WTC11 (cell line): Measurements from ENCODE around the gene LRR1. TPM values are rescaled to one million over a fixed set of nuclear protein-coding genes. Genes with fewer than 3 reads are reported as not detected.
"Not testable (repeated sequence)": the region's sequence is repeated elsewhere in the genome, so short reads cannot be mapped to it uniquely, and the experiment has no call there.

Source experiments
- ATAC-seq: fragments of 200-7000 bp; cut with Tn5 transposase; 2 replicates; pipeline ENCODE4 v1.10.0; 2021; ENCODE audit warnings: mild to moderate bottlenecking, moderate library complexity
- CTCF ChIA-PET: fragments of 300-600 bp; sonication (Branson Sonifier 250); formaldehyde crosslinking; loops from one replicate; lab custom pipeline; 2021; ENCODE audit warnings: antibody characterized with exemption; lab: Charles Lee
- POLR2A ChIA-PET: fragments of 350-600 bp; sonication (Branson Sonifier 250); formaldehyde crosslinking; loops from one replicate; lab custom pipeline; 2021; ENCODE audit warnings: antibody characterized with exemption; lab: Charles Lee
- DNase-seq: peaks from one replicate; pipeline ENCODE4 v3.0.0; 2021; ENCODE audit warnings: low spot score
- H3K27ac Mint-ChIP-seq: 2 replicates; pipeline ENCODE4 v1.8.0; 2021; ENCODE audit warnings: mixed read lengths
- H3K27me3 Mint-ChIP-seq: 2 replicates; pipeline ENCODE4 v1.8.0; 2021; ENCODE audit warnings: low read depth, mild to moderate bottlenecking, moderate library complexity, mixed read lengths
- H3K36me3 Mint-ChIP-seq: 2 replicates; pipeline ENCODE4 v1.8.0; 2021; ENCODE audit warnings: mixed read lengths
- H3K4me1 Mint-ChIP-seq: 2 replicates; pipeline ENCODE4 v1.8.0; 2022; ENCODE audit warnings: mixed read lengths
- H3K4me3 Mint-ChIP-seq: 2 replicates; pipeline ENCODE4 v1.8.0; 2021; ENCODE audit warnings: mild to moderate bottlenecking, moderate library complexity, mixed read lengths
- H3K9me3 Mint-ChIP-seq: 2 replicates; pipeline ENCODE4 v1.8.0; 2021; ENCODE audit warnings: mixed read lengths
- CREB1 ChIP-seq: sonication (generic); formaldehyde crosslinking; IDR thresholded peaks from 2 replicates; pipeline ENCODE4 v1.8.0; 2023; ENCODE audit warnings: mild to moderate bottlenecking, missing genetic modification reagents
- GTF2I ChIP-seq: fragments of 250-450 bp; sonication (Bioruptor Pico); conservative IDR thresholded peaks from 2 replicates; pipeline ENCODE4 v1.4.0; 2021; ENCODE audit warnings: mild to moderate bottlenecking
- IRF2 ChIP-seq: sonication (generic); formaldehyde crosslinking; IDR thresholded peaks from 2 replicates; pipeline ENCODE4 v1.8.0; 2022; ENCODE audit warnings: low read depth, missing genetic modification reagents, borderline replicate concordance
- KAT7 ChIP-seq: sonication (generic); formaldehyde crosslinking; IDR thresholded peaks from 2 replicates; pipeline ENCODE4 v1.8.1; 2023; ENCODE audit warnings: missing genetic modification reagents, mild to moderate bottlenecking, borderline replicate concordance
- MYBL2 ChIP-seq: sonication (generic); formaldehyde crosslinking; IDR thresholded peaks from 2 replicates; pipeline ENCODE4 v1.8.1; 2023; ENCODE audit warnings: mild to moderate bottlenecking, moderate library complexity, missing genetic modification reagents
- NFATC4 ChIP-seq: fragments of 250-450 bp; sonication (Bioruptor Pico); IDR thresholded peaks from 2 replicates; pipeline ENCODE4 v1.9.0; 2021; ENCODE audit warnings: mild to moderate bottlenecking
- NFYB ChIP-seq: sonication (generic); formaldehyde crosslinking; conservative IDR thresholded peaks from 2 replicates; pipeline ENCODE4 v1.8.0; 2022; ENCODE audit warnings: low read depth, missing genetic modification reagents
- SMAD3 ChIP-seq: sonication (generic); formaldehyde crosslinking; IDR thresholded peaks from 2 replicates; pipeline ENCODE4 v1.8.0; 2022; ENCODE audit warnings: missing genetic modification reagents, mild to moderate bottlenecking, borderline replicate concordance
- TCF7 ChIP-seq: sonication (generic); formaldehyde crosslinking; IDR thresholded peaks from 2 replicates; pipeline ENCODE4 v1.8.0; 2022; ENCODE audit warnings: mild to moderate bottlenecking, low read depth, missing genetic modification reagents, moderate library complexity
- ZNF121 ChIP-seq: sonication (generic); formaldehyde crosslinking; IDR thresholded peaks from 2 replicates; pipeline ENCODE4 v1.8.0; 2023; ENCODE audit warnings: missing genetic modification reagents
- ZNF138 ChIP-seq: sonication (generic); formaldehyde crosslinking; conservative IDR thresholded peaks from 2 replicates; pipeline ENCODE4 v1.8.1; 2022; ENCODE audit warnings: mild to moderate bottlenecking, moderate library complexity, missing genetic modification reagents
- ZNF263 ChIP-seq: sonication (generic); formaldehyde crosslinking; IDR thresholded peaks from 2 replicates; pipeline ENCODE4 v1.8.1; 2022; ENCODE audit warnings: low read depth, mild to moderate bottlenecking, moderate library complexity, missing genetic modification reagents
- ZNF416 ChIP-seq: fragments of 250-450 bp; sonication (Bioruptor Pico); IDR thresholded peaks from 2 replicates; pipeline ENCODE4 v1.9.0; 2021; ENCODE audit warnings: mild to moderate bottlenecking, inconsistent platforms
- ZNF423 ChIP-seq: fragments of 250-450 bp; sonication (Bioruptor Pico); IDR thresholded peaks from 2 replicates; pipeline ENCODE4 v2.1.2; 2022; ENCODE audit warnings: mild to moderate bottlenecking, moderate library complexity
- total RNA-seq: library from RNA; stranded (reverse); gene quantifications from 3 replicates; pipeline ENCODE4 v1.2.3, GENCODE V29; 2021
- TF ChIP-seq, protein P1 (sequence below): fragments of 250-450 bp; sonication (Bioruptor Pico); IDR thresholded peaks from 2 replicates; pipeline ENCODE4 v1.9.0; 2021; ENCODE audit warnings: mild to moderate bottlenecking
- TF ChIP-seq, protein P2 (sequence below): sonication (generic); formaldehyde crosslinking; IDR thresholded peaks from 2 replicates; pipeline ENCODE4 v1.8.0; 2022; ENCODE audit warnings: missing genetic modification reagents
- TF ChIP-seq, protein P3 (sequence below): sonication (generic); formaldehyde crosslinking; IDR thresholded peaks from 2 replicates; pipeline ENCODE4 v1.8.0; 2022; ENCODE audit warnings: mild to moderate bottlenecking, missing genetic modification reagents

LRR1 gene
- total RNA-seq, 1 experiment from 2014 or later, result 42.6 TPM

GRCh38 chr14:49617852-49618519, 19.2 kb downstream of the LRR1 start (continued):
- TF ChIP-seq NFATC4 (CRISPR knock-in tag), result no peak

DNA sequence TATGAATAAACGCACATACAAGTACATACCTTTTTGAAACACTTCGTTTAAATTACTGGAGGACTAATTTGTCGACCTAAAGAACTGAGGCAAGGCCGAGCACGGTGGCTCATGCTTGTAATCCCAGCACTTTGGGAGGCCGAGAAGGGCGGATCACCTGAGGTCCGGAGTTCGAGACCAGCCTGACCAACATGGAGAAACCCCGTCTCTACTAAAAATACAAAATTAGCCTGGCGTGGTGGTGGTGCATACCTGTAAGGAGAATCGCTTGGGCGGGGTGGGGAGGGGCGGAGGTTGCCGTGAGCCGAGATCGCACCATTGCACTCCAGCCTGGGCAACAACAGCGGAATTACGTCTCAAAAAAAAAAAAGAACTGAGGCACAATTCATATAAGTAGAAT, 20.5 kb downstream of the LRR1 start:
- not testable (repeated sequence) for DNase-seq, ATAC-seq, H3K27me3 Mint-ChIP-seq, H3K9me3 Mint-ChIP-seq
- Mint-ChIP-seq H3K36me3 (peaks cover 21% of the 10 kb centered on the region), H3K27ac (peak overlapping the region; percentile 98; the same call in 1 of the 2 replicates), H3K4me1 (peaks cover 23% of the 10 kb centered on the region), H3K4me3 (peak overlapping the region; percentile 98)
- ChIA-PET CTCF (interaction anchor here (2.0 kb wide), 1 partner anchor 158 kb away, joined by 8 read pairs; no protein-coding TSS in a partner anchor), POLR2A (interaction anchor here (2.6 to 2.9 kb wide), 2 partner anchors 20 to 149 kb away, joined by 21 to 25 read pairs; partner anchors contain the start of genes KLHDC2 and LRR1)

DNA sequence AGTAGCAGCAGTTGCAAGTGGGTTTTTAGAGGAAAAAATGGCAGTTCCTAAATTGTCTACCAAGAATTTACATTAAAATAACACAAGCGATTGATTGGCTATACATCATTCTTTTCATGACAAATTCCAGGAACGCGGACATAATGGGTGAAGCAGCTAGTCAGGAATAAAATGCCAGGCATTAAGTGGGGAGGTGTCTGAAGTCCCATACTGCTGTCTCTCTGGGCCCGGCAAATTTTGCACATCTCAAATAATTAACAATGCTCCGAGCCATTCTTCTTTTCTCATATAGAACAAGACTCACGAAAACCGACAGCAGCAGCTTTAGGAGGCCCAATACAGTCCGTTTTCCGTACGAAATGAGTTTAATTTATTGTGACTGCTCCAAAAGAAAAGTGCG, 21.0 kb downstream of the LRR1 start:
- ATAC-seq, result no peak
- POLR2A ChIA-PET, result interaction anchor here (1.0 to 2.9 kb wide), 7 partner anchors 10 to 242 kb away, joined by 5 to 39 read pairs (median 21); partner anchors contain the start of genes DNAAF2, KLHDC2, LRR1 and RPS29
- H3K36me3 Mint-ChIP-seq, result peaks cover 18% of the 10 kb centered on the region
- CTCF ChIA-PET, result interaction anchor here (0.6 to 3.7 kb wide), 11 partner anchors 10 to 1241 kb away, joined by 3 to 24 read pairs (median 4); partner anchors contain the start of genes KLHDC2, NEMF and RPS29
- H3K4me3 Mint-ChIP-seq, result peak overlapping the region; percentile 98
- no peak for TF ChIP-seq ZNF138 (CRISPR knock-in tag)
- no peak for TF ChIP-seq ZNF423 (CRISPR knock-in tag)
- no peak for TF ChIP-seq IRF2 (CRISPR knock-in tag)
- TF ChIP-seq ZNF416 (CRISPR knock-in tag), result no peak
- TF ChIP-seq ZNF263 (CRISPR knock-in tag), result no peak
- H3K9me3 Mint-ChIP-seq, result no peaks in the 10 kb centered on the region
- no peak for DNase-seq
- no peaks in the 10 kb centered on the region for H3K27me3 Mint-ChIP-seq
- peaks cover 23% of the 10 kb centered on the region for H3K4me1 Mint-ChIP-seq
- H3K27ac Mint-ChIP-seq, result peak overlapping the region; percentile 98

GRCh38 chr14:49620182-49621113, 21.7 kb downstream of the LRR1 start, which contains the start of the genes MGAT2 and RPL36AL:
Gene MGAT2, plus strand, starts transcription at chr14:49620799. Its CDS starts 470 bp downstream, at chr14:49621269.
Gene RPL36AL, minus strand, starts transcription at chr14:49620626. Its CDS starts 1,522 bp downstream, at chr14:49619104.
- Mint-ChIP-seq H3K27ac (peak within 1 kb of the TSS; percentile 98), H3K36me3 (peaks cover 22% of the 10 kb centered on the region), H3K27me3 (no peaks in the 10 kb centered on the region), H3K4me1 (peaks cover 23% of the 10 kb centered on the region), H3K4me3 (peak within 1 kb of the TSS; percentile 98), H3K9me3 (no peaks in the 10 kb centered on the region)
- ChIA-PET POLR2A (interaction anchor here (0.6 to 2.9 kb wide), 12 partner anchors 9 to 241 kb away, joined by 3 to 39 read pairs (median 6); partner anchors contain the start of genes DNAAF2, KLHDC1, KLHDC2 and LRR1), CTCF (interaction anchor here (0.6 to 3.7 kb wide), 15 partner anchors 8 to 1240 kb away, joined by 3 to 24 read pairs (median 4); partner anchors contain the start of genes KLHDC2, LRR1, NEMF and RPS29)
- ATAC-seq, result peak; percentile 98
- DNase-seq, result peak; percentile 99
- TF ChIP-seq NFATC4 (CRISPR knock-in tag) (no peak), CREB1 (CRISPR knock-in tag) (no peak), MYBL2 (CRISPR knock-in tag) (peak; percentile 85), ZNF121 (CRISPR knock-in tag) (no peak), SMAD3 (CRISPR knock-in tag) (peak; percentile 4; the same call in 1 of the 2 replicates), NFYB (CRISPR knock-in tag) (peak; percentile 94), GTF2I (no peak), KAT7 (CRISPR knock-in tag) (no peak; the same call in 1 of the 2 replicates), TCF7 (CRISPR knock-in tag) (no peak)
- TF ChIP-seq, protein P1, sequence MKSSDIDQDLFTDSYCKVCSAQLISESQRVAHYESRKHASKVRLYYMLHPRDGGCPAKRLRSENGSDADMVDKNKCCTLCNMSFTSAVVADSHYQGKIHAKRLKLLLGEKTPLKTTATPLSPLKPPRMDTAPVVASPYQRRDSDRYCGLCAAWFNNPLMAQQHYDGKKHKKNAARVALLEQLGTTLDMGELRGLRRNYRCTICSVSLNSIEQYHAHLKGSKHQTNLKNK, result no peak
- TF ChIP-seq, protein P2, sequence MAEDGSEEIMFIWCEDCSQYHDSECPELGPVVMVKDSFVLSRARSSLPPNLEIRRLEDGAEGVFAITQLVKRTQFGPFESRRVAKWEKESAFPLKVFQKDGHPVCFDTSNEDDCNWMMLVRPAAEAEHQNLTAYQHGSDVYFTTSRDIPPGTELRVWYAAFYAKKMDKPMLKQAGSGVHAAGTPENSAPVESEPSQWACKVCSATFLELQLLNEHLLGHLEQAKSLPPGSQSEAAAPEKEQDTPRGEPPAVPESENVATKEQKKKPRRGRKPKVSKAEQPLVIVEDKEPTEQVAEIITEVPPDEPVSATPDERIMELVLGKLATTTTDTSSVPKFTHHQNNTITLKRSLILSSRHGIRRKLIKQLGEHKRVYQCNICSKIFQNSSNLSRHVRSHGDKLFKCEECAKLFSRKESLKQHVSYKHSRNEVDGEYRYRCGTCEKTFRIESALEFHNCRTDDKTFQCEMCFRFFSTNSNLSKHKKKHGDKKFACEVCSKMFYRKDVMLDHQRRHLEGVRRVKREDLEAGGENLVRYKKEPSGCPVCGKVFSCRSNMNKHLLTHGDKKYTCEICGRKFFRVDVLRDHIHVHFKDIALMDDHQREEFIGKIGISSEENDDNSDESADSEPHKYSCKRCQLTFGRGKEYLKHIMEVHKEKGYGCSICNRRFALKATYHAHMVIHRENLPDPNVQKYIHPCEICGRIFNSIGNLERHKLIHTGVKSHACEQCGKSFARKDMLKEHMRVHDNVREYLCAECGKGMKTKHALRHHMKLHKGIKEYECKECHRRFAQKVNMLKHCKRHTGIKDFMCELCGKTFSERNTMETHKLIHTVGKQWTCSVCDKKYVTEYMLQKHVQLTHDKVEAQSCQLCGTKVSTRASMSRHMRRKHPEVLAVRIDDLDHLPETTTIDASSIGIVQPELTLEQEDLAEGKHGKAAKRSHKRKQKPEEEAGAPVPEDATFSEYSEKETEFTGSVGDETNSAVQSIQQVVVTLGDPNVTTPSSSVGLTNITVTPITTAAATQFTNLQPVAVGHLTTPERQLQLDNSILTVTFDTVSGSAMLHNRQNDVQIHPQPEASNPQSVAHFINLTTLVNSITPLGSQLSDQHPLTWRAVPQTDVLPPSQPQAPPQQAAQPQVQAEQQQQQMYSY (CRISPR knock-in tag), result no peak
- TF ChIP-seq, protein P3, sequence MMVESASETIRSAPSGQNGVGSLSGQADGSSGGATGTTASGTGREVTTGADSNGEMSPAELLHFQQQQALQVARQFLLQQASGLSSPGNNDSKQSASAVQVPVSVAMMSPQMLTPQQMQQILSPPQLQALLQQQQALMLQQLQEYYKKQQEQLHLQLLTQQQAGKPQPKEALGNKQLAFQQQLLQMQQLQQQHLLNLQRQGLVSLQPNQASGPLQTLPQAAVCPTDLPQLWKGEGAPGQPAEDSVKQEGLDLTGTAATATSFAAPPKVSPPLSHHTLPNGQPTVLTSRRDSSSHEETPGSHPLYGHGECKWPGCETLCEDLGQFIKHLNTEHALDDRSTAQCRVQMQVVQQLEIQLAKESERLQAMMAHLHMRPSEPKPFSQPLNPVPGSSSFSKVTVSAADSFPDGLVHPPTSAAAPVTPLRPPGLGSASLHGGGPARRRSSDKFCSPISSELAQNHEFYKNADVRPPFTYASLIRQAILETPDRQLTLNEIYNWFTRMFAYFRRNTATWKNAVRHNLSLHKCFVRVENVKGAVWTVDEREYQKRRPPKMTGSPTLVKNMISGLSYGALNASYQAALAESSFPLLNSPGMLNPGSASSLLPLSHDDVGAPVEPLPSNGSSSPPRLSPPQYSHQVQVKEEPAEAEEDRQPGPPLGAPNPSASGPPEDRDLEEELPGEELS (CRISPR knock-in tag), result peak; percentile 36
